Measurements from ENCODE around the gene DPY19L3.
"Not testable (repeated sequence)": the region's sequence is repeated elsewhere in the genome, so short reads cannot be mapped to it uniquely, and the experiment has no call there.

The DPY19L3 gene

GRCh38 chr19:32405431-32406160 lies at the start of gene DPY19L3:
DPY19L3 (plus strand) TSS chr19:32405770; CDS start chr19:32408254, 2,484 bp downstream.
- DNase-seq: peak; percentile 79

- DNase-seq: no peak
These were observed 47.9 kb upstream of the DPY19L3 start for GRCh38 chr19:32357720-32358119.

- no peak for DNase-seq
These were observed 47.2 kb upstream of the DPY19L3 start for GRCh38 chr19:32358321-32358720.

GRCh38 chr19:32359581-32359980 lies 46.0 kb upstream of the DPY19L3 start:
- DNase-seq: no peak

- no peak for DNase-seq
These were observed 43.8 kb upstream of the DPY19L3 start for GRCh38 chr19:32361574-32362317.

GRCh38 chr19:32362318-32362691 lies 43.3 kb upstream of the DPY19L3 start:
- DNase-seq: no peak

- no peak for DNase-seq
These were observed 42.4 kb upstream of the DPY19L3 start for GRCh38 chr19:32363175-32363574.

- no peak for DNase-seq
These were observed 41.9 kb upstream of the DPY19L3 start for GRCh38 chr19:32363632-32364031.

GRCh38 chr19:32364040-32364439 lies 41.5 kb upstream of the DPY19L3 start:
- DNase-seq: no peak

- DNase-seq: no peak
These were observed 38.5 kb upstream of the DPY19L3 start for GRCh38 chr19:32367063-32367462.

- no peak for DNase-seq
These were observed 37.5 kb upstream of the DPY19L3 start for GRCh38 chr19:32367948-32368536.

GRCh38 chr19:32368787-32369186 lies 36.8 kb upstream of the DPY19L3 start:
- DNase-seq: no peak

- DNase-seq: no peak
These were observed 32.6 kb upstream of the DPY19L3 start for GRCh38 chr19:32372726-32373517.

GRCh38 chr19:32373585-32374295 lies 31.8 kb upstream of the DPY19L3 start:
- no peak for DNase-seq

GRCh38 chr19:32374362-32374761 lies 31.2 kb upstream of the DPY19L3 start:
- not testable (repeated sequence) for DNase-seq

- not testable (repeated sequence) for DNase-seq
These were observed 28.5 kb upstream of the DPY19L3 start for GRCh38 chr19:32377088-32377487.

- no peak for DNase-seq
These were observed 25.3 kb upstream of the DPY19L3 start for GRCh38 chr19:32380269-32380668.

GRCh38 chr19:32387701-32388392 lies 17.7 kb upstream of the DPY19L3 start:
- DNase-seq: no peak

GRCh38 chr19:32388393-32388855 lies 17.1 kb upstream of the DPY19L3 start:
- DNase-seq: no peak

- DNase-seq: no peak
These were observed 12.7 kb upstream of the DPY19L3 start for GRCh38 chr19:32392901-32393300.

GRCh38 chr19:32396046-32396652 lies 9.4 kb upstream of the DPY19L3 start:
- DNase-seq: no peak
